Activated CD8-positive, alpha-beta memory T cell treated with anti-CD3 and anti-CD28 coated beads, Interleukin-2, amount 50 U/mL, for 1 hour (primary cell): ENCODE data around the gene PDE9A.
A peak's percentile ranks its signal among the peaks of the same experiment; 100 is the strongest.

ENCODE experiments used
- DNase-seq: peaks from one replicate; pipeline ENCODE4 v3.0.0-alpha.2; 2020; ENCODE audit errors: extremely low read depth

PDE9A gene

GRCh38 chr21:42739061-42739931 lies 85.9 kb downstream of the PDE9A start:
- no peak for DNase-seq

GRCh38 chr21:42740405-42740909 lies 87.0 kb downstream of the PDE9A start:
- DNase-seq: no peak

- no peak for DNase-seq
Measured at GRCh38 chr21:42741066-42741465, 87.6 kb downstream of the PDE9A start.

GRCh38 chr21:42744520-42745445 lies 91.4 kb downstream of the PDE9A start:
- no peak for DNase-seq

GRCh38 chr21:42745511-42746239 lies 92.3 kb downstream of the PDE9A start:
- DNase-seq: no peak

- DNase-seq: no peak
Measured at GRCh38 chr21:42746240-42746592, 92.8 kb downstream of the PDE9A start.

- peak; percentile 22 for DNase-seq
Measured at GRCh38 chr21:42746593-42747275, 93.3 kb downstream of the PDE9A start.

- DNase-seq: no peak
Measured at GRCh38 chr21:42747276-42747701, 93.9 kb downstream of the PDE9A start.

- no peak for DNase-seq
Measured at GRCh38 chr21:42747746-42748351, 94.4 kb downstream of the PDE9A start.

GRCh38 chr21:42748620-42749176 lies 95.3 kb downstream of the PDE9A start:
- DNase-seq: no peak

- no peak for DNase-seq
Measured at GRCh38 chr21:42750737-42751530, 97.5 kb downstream of the PDE9A start.

GRCh38 chr21:42751866-42752265 lies 98.4 kb downstream of the PDE9A start:
- DNase-seq: no peak

- DNase-seq: no peak
Measured at GRCh38 chr21:42753804-42754203, 100.4 kb downstream of the PDE9A start.

GRCh38 chr21:42754270-42754933 lies 101.0 kb downstream of the PDE9A start:
- no peak for DNase-seq

- no peak for DNase-seq
Measured at GRCh38 chr21:42755031-42755665, 101.7 kb downstream of the PDE9A start.

GRCh38 chr21:42755766-42756579 lies 102.6 kb downstream of the PDE9A start:
- DNase-seq: no peak

- no peak for DNase-seq
Measured at GRCh38 chr21:42756580-42757250, 103.3 kb downstream of the PDE9A start.
